ENCODE measurements around the gene DTYMK.
A peak's percentile ranks its signal among the peaks of the same experiment; 100 is the strongest.

DTYMK gene

DNA sequence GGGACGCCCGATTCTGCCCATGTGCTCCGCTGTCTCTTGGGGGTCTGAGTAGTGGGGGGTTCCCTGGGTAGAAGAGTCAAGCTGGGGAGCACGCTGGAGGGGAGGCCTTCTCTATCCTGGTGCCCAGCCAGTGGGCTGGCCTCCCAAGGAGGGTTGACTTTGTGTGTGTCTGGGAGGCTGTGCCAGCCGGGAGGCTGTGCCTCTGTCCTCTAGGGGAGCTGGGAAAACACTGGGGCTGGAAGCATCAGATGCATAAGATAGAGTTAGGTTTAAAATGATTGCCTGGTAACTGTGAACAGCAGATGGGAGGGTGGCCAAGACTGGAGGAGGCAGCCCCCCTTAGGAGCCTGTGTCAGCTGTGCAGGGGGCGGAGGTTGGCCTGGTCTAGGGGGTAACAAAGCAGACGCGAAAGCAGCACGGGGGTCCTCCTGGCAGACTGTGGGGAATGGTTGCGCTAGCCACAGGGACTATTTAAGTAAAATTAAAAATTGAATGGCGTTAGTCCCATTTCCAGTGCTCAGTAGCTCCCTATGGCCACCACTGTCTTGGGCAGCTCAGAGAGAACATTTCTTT is 16.5 kb upstream of the DTYMK start:
- peak in 1 of 2 experiments; percentile 34 for DNase-seq

GRCh38 chr2:241702155-241703031 is 15.8 kb upstream of the DTYMK start:
- peak; percentile 69 to 80 for DNase-seq

DNA sequence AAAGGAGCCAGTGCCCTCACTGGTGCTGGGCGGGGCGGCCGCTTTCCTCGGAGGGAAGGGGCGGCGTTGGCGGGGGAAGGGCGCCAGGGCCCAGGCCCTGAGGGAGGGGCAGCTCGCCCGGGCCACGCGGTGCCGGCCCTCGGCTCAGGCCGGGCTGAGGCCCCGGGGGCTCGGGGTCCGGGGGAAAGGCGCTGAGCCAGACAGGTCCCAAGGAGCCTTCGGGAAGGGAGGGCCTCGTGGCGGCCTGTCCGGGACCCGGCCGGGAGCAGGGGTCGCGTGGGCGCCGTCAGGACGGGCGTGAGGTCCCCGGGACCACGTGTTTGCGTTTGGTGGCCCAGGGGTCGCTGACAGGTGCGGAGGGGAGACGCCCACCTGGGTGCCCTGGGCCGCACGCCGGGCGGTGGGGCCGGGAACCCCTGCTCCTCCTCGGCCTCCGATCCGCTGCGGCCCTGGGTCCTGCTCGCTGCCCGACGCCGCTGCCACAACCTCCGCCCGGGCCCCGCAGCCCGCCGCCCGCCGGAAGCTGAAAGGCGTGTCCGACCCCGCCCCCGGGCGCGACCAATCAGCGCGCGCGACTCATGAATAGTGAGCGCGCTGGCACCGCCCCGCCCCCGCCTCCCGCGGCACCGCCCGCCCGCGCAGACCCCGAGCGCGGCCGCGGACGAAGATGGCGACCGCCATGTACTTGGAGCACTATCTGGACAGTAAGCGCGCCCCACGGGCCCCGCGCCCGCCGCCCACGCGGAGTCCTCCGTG is 15.0 kb upstream of the DTYMK start, which contains the start of gene ING5:
TSS of gene ING5 (plus strand) at position 641 of the 756 bp plus-strand sequence. CDS start at position 668, 27 bp downstream.
- DNase-seq: peak; percentile 87 to 88

GRCh38 chr2:241701149-241701398 is 14.5 kb upstream of the DTYMK start:
- DNase-seq: no peak

DNA sequence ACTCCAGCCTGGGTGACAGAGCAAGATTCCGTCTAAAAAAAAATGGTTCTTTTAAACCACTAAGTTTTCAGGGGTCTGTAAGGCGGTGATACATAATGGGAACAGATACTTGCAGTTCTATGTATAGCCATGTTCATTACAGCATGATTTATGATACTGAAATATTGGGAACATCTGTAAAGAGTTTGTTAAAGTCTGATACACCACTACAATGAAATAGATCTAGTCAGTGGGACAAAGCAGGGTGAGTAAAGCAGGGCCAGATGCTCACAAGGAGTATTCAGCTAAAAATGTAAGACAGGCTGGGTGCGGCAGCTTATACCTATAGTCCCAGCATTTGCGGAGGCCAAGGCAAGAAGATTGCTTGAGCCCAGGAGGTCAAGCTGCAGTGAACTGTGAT is 9.0 kb upstream of the DTYMK start:
- no peak for DNase-seq

- peak in 1 of 2 experiments; percentile 44 for DNase-seq
Observed at GRCh38 chr2:241692448-241692847, 5.8 kb upstream of the DTYMK start.

- no peak for DNase-seq
Observed at GRCh38 chr2:241690202-241690717, 3.6 kb upstream of the DTYMK start.

DNA sequence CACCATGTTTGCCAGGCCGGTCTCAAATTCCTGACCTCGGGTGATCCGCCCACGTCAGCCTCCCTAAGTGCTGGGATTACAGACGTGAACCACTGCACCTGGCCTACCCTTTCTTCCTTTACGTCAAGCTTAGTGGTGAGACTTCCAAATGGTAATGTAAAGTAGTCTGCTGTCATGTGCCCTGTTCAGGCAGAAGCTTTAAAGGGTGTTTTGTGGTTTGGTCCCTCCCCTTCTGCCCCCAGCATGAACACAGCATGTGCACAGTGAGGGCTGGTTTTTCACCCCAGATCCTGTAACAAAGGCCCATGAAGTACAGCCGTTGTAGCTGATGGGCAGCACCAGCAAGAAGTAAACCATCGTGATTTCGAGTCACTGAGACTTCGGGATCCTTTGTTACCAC is 2.7 kb upstream of the DTYMK start:
- no peak for DNase-seq

DNA sequence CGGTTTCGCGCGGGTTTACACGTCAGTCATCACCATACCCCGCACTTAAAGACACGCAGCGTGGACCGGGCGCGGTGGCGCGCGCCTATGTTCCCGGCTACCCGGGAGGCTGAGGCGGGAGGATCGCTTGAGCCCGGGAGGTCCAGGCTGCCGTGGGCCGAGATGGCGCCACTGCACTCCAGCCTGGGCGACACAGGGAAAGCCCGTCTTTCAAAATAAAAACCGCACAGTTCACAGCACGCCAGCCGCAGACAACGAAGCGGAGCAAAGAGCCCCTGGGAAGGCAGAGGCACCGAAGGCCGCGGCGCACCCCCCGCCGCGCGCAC is 328 bp downstream of the DTYMK start:
- no peak for DNase-seq

DNA sequence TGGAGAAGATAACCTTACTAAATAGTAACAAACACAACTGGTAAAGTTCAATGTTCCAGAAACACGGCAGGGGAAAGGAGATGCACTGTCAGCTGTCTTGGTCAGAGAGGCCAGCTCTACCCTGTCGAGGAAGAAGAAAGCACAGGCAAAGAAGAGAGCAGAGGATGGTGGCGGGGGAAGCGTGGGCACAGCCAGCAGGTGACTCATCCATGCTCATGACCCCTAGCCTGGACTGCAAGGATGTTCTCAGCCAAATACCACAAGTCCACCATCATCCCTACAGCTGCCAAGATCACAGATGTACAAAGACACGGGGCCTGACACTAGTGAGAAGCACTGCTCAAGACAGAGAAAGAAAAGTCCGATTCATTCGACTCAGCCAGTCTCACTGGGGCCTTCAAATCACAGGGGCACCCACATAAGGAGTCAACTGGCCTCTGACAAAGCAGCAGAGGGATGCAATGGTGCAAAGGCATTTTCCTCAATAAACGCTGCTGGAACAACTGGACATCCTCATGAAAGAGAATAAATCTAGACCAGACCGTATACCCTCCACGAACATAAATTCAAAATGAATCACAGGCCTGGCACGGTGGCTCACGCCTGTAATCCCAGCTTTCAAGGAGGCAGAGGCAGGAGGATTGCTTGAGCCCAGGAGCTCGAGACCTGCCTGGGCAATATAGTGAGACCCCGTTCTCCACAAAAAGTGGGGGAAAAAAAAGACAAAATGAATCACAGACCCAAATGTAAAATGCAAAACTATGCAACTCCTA is 5.6 kb downstream of the DTYMK start:
- DNase-seq: no peak

- no peak for DNase-seq
Observed at GRCh38 chr2:241680044-241680443, 6.6 kb downstream of the DTYMK start.

- no peak for DNase-seq
Observed at GRCh38 chr2:241678784-241679540, 7.7 kb downstream of the DTYMK start.

DNA sequence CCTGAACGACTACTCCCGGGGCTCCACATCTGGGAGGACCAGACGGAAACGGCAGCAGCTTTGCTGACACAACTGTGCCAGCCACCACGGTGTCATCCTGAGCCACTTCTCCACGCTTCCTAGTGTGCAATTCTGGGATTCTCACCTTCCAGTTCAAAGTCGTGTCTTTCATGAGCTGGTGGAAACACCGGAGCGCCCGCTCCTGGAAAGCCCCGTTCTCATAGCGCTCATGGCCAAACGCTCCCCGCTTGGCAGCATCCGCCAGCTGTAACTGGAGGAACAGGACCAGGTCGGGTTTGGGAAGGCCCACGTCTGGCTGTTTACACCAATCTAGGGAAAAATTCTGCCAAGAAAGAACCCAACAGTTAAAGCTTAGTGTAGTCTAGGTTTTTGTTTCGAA is 8.3 kb downstream of the DTYMK start:
- no peak for DNase-seq

DNA sequence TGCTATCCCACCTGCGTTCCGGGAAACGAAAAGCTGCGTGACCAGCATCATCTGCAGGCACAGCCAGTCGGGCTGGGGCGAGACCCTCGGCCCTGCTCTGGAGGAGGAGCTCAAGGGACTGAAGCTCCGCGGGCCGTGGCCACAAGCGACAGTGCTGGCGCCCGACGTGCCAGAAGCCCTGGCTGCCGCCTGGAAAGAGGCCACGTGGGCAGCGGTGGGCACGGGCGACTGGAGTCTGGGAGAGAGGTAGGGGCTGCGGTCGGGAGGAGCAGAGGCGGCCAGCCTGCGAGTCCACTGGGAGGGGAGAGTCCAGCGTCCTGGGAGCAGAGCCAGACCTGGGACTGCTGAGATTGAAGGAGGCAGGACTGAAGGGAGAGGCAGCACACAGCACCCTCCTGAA is 9.2 kb downstream of the DTYMK start:
- DNase-seq: no peak

DNA sequence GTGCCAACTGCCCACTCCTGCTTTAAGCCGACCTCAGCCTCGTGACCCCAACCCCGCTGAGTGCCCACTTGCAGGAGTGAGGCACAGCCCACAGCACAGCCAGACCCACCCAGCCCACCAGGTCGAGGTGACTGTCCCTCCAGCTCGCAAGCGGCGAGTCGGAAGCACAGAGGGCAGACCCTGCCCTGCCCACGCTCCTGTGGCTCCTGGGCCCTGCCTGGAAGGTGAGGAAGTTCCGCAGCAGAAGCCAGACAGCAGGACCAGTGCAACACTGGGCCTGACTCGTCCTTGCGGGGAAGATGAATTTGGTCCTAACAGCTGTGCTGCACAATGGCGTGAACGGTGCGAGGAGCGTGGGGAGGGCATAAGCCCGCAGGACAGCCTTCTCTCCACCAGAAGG is 9.9 kb downstream of the DTYMK start:
- DNase-seq: no peak

DNA sequence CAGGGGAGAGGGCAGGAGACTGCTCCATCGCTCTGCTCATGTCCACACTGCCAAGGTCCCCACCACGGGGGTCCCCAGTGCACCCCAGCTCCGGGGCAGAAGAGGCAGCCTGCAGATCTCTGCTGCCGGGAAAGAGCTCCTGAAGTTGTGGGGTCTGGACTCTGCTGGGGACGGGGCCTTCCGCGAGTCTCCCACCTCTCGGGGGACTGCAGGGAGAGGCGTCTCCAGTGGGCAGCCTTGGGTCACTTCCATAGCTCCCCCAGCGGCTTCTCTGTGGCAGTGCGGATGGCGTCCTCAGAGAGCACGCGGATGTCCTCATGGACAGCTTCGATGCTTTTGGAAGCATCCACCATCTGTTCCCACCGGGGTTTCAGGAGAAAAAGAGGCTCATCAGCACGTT is 10.7 kb downstream of the DTYMK start:
- no peak for DNase-seq

DNA sequence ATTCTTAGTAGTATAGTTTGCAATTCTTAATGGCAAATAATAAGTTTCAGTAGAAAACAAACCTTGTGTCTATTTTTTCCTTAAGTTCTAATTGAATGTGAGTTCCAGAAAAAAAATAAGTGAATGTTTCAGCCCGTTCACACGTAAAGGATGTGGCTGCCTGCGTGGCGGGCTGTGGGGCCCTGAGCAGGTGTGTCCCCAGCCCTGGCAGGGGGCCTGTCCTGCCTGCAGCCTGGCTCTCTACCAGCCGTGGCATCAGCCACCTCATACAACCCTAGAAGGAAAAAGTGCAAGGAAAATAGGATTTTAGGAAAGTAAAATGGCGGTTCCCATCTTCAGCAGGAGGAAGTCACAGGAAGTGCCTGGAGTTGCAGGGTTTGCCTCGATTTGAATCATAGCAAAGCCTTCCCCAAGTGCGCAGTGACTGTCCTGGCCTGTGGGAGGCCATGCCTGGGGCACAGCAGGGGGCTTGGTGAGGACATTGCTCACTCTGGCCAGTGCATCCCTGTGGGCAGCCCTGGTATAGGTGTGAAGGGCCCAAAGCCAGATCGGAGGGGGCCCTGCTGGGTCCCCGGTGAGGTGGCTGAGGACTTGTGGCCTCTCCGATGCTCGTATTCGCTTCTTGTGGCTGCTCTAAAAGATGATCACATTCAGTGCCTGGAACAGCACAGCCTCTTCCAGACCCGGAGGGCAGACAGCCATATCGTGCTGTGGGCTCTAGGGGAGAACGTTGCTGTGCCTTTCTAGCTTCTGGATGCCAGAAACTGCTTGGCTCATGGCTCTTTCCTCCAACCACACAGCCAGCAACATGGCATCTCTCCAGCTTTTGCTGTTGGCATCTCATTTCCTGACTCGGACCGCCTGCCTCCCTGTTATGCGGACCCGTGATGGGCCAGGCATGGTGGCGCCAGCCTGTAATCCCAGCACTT is 12.6 kb downstream of the DTYMK start:
- DNase-seq: peak in 1 of 2 experiments; percentile 38

DNA sequence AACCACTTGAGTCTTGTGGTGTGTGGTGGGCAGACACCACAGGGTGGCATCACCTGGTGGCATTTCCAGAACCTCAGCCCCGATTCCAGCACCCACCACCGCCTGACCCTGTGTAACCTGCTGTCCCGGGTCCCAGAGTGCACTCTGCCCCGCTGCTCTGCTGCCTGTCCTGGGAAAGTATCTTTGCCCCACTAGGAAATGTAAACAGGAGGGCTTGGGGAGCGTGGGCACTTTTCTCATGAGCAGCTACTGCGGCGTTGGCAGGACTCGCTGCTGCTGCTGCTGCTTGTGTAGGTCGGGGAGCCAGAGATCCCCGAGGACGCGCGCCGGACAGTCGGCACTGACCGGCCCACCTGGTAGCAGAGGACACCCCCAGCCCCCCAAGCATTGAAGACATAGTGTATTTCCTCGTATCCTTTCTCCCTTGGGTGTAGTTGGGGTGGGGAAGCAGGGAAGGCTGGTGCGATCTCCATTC is 13.4 kb downstream of the DTYMK start:
- no peak for DNase-seq

GRCh38 chr2:241672243-241673188 is 14.1 kb downstream of the DTYMK start:
- no peak for DNase-seq

Measured in SW 1271 (cell line).